Measurements from ENCODE around the gene MAML2.

- TF ChIP-seq GATA3 (IDR thresholded peaks at IDR 0.05; ENCODE audit: low read depth, low read length) (no peak), GATA2 (IDR thresholded peaks at IDR 0.05; ENCODE audit: low read depth, low read length) (no peak)
These were observed 223.8 kb downstream of the MAML2 start for GRCh38 chr11:96119211-96119610.
